Kidney (tissue), 14 donors: ENCODE results near the gene DNAI4. TPM values are rescaled to one million over a fixed set of nuclear protein-coding genes. Genes with fewer than 3 reads are reported as not detected.

ENCODE experiments used
- DNase-seq, 5 donors: peaks; one replicate each; pipeline ENCODE4 v3.0.0-alpha.2; 2013 to 2020
- FAIRE-seq: peaks from 2 replicates; lab custom pipeline; 2012; peaks lifted over from hg19 to GRCh38; lab: Jason Lieb, UNC
- H3K27ac ChIP-seq, 2 donors: one replicate each; pipeline ENCODE4 v1.7.0; 2013; ENCODE audit warnings: low read depth in 2 of 2, low read length in 2 of 2, inconsistent platforms in 1 of 2
- H3K27me3 ChIP-seq: one replicate; pipeline ENCODE4 v1.7.1; 2013; ENCODE audit warnings: low read length, inconsistent platforms; ENCODE audit not compliant: control insufficient read depth, insufficient read depth
- H3K36me3 ChIP-seq, 3 donors: one replicate each; pipeline versions ENCODE4 v1.7.0 to v1.7.1; 2013; ENCODE audit warnings: low read length in 3 of 3, control low read depth in 1 of 3, inconsistent platforms in 1 of 3; ENCODE audit not compliant: insufficient read depth in 3 of 3, control insufficient read depth in 2 of 3
- H3K4me1 ChIP-seq, 3 donors: one replicate each; pipeline versions ENCODE4 v1.7.0 to v1.7.1; 2013; ENCODE audit warnings: low read length in 3 of 3, inconsistent platforms in 1 of 3, low read depth in 1 of 3; ENCODE audit not compliant: control insufficient read depth in 2 of 3, insufficient read depth in 2 of 3
- H3K4me3 ChIP-seq, 3 donors: one replicate each; pipeline versions ENCODE4 v1.7.0 to v1.8.1; 2013; ENCODE audit warnings: low read length in 3 of 3, control low read depth in 1 of 3, inconsistent platforms in 1 of 3
- H3K9ac ChIP-seq, 3 donors: one replicate each; pipeline versions ENCODE4 v1.7.0 to v1.7.1; 2013; ENCODE audit warnings: low read length in 3 of 3, control low read depth in 1 of 3, inconsistent platforms in 1 of 3
- H3K9me3 ChIP-seq, 3 donors: one replicate each; pipeline versions ENCODE4 v1.7.0 to v1.7.1; 2013; ENCODE audit warnings: low read length in 3 of 3, control low read depth in 1 of 3, inconsistent platforms in 1 of 3; ENCODE audit not compliant: control insufficient read depth in 2 of 3, insufficient read depth in 1 of 3
- intact Hi-C: fragments of 100-400 bp; cut with DNase I; formaldehyde crosslinking; loops from one replicate; pipeline ENCODE4 v1.11.1; 2022
- polyA plus RNA-seq: library from polyadenylated mRNA; stranded (reverse); fragments of 350-450 nt; fragmentation: Illumina TruSeq; extraction: RNeasy Lipid Tissue Mini Kit (QIAGEN cat#74804); gene quantifications from one replicate; pipeline ENCODE4 v1.2.3, GENCODE V29; 2014; ENCODE audit warnings: low read depth, low replicate concordance; ENCODE audit not compliant: insufficient read depth
- total RNA-seq: library from RNA; stranded (reverse); fragmentation: NEBNext Ultra II Directional; extraction: Animal tissue kit (Norgen Biotek cat#: 25700); gene quantifications from one replicate; pipeline ENCODE4 v1.2.1, GENCODE V29; 2021
- TF ChIP-seq, protein P1 (sequence below): IDR thresholded peaks from 3 replicates; pipeline ENCODE4 v1.5.1; 2012; ENCODE audit warnings: mild to moderate bottlenecking, moderate library complexity, borderline replicate concordance; ENCODE audit not compliant: insufficient read depth; ENCODE audit errors: extremely low read depth
- donor health status: control.
- donor health status: control.
- donor health status: control.
- donor health status: control.
- donor health status: control.
- donor health status: DM: yes; HTN: yes; CAD: no.
- donor health status: Normal renal cell carcinoma (clear cell type).

DNAI4 gene
- total and polyA plus RNA-seq, 2 donors from 2014 or later = 4.1 to 26.8 TPM

DNA sequence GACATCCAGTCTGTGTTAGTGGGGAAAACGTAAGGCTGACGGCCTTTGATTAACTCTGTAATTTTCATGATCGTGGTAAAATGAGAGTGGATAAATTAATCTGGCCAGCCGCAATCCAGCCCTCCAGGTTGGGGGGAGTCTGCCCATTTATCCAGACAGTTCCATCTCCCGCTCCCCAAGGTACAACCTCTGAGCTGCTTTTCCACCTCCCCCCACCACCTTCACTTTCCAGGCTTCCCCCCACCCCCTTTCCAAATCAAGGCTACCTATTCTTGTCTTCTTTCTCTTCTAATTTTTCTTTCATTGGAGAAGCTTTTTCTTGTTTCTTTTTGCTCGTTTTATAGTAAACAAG lies 6.1 kb upstream of the DNAI4 start:
- intact Hi-C loops = no loop called here

GRCh38 chr1:66929999-66930822 lies 5.6 kb upstream of the DNAI4 start:
- H3K36me3 ChIP-seq = no peaks in the 10 kb centered on the region
- peak overlapping the region; percentile 84 to 95 (median 89) for H3K4me3 ChIP-seq
- H3K4me1 ChIP-seq = peaks cover 0 to 8% (median 0%) of the 10 kb centered on the region in 3 donors
- H3K27me3 ChIP-seq = no peaks in the 10 kb centered on the region
- peak overlapping the region; percentile 88 to 94 (median 89) for H3K9ac ChIP-seq
- intact Hi-C loops = no loop called here
- no peak for FAIRE-seq
- peak overlapping the region; percentile 92 to 97 for H3K27ac ChIP-seq
- TF ChIP-seq, protein P1, sequence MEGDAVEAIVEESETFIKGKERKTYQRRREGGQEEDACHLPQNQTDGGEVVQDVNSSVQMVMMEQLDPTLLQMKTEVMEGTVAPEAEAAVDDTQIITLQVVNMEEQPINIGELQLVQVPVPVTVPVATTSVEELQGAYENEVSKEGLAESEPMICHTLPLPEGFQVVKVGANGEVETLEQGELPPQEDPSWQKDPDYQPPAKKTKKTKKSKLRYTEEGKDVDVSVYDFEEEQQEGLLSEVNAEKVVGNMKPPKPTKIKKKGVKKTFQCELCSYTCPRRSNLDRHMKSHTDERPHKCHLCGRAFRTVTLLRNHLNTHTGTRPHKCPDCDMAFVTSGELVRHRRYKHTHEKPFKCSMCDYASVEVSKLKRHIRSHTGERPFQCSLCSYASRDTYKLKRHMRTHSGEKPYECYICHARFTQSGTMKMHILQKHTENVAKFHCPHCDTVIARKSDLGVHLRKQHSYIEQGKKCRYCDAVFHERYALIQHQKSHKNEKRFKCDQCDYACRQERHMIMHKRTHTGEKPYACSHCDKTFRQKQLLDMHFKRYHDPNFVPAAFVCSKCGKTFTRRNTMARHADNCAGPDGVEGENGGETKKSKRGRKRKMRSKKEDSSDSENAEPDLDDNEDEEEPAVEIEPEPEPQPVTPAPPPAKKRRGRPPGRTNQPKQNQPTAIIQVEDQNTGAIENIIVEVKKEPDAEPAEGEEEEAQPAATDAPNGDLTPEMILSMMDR = peak; percentile 56
- peak; percentile 96 to 98 (median 97) for DNase-seq
- no peaks in the 10 kb centered on the region for H3K9me3 ChIP-seq

More for the DNA sequence above, 6.1 kb upstream of the DNAI4 start:
- peak overlapping the region; percentile 92 to 97 for H3K27ac ChIP-seq
- H3K9ac ChIP-seq = peak overlapping the region; percentile 63 to 94 (median 88)
- FAIRE-seq (no peak), DNase-seq (no peak)
- no peaks in the 10 kb centered on the region for H3K36me3 ChIP-seq
- no peaks in the 10 kb centered on the region for H3K27me3 ChIP-seq
- peak overlapping the region; percentile 77 to 95 (median 83) for H3K4me3 ChIP-seq
- TF ChIP-seq, protein P1 = no peak
- no peaks in the 10 kb centered on the region for H3K9me3 ChIP-seq
- peaks cover 0 to 5% (median 0%) of the 10 kb centered on the region in 3 donors for H3K4me1 ChIP-seq

DNA sequence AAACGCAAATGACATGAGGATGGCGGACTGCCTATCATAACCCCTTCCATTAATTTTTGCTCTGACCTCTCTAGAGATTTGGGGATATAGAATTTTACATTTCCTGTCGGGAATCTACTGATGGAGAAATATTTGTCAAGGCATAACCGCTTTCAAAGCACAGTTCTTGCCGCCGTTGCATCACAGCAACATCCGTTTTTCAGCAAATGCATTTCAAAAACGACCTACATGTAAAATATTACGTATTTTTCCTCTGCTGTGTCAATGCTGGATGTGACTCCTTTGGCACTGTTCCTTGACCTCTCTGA lies 5.0 kb upstream of the DNAI4 start:
- Histone ChIP-seq H3K9me3 (no peaks in the 10 kb centered on the region), H3K9ac (peak overlapping the region in 2 of 3 donors; percentile 46 to 89), H3K27ac (peak overlapping the region; percentile 92 to 97), H3K27me3 (no peaks in the 10 kb centered on the region), H3K4me3 (peak overlapping the region; percentile 84 to 95 (median 89)), H3K36me3 (no peaks in the 10 kb centered on the region), H3K4me1 (peaks cover 0 to 8% (median 0%) of the 10 kb centered on the region in 3 donors)
- intact Hi-C loops = no loop called here
- DNase-seq (no peak), FAIRE-seq (no peak)
- TF ChIP-seq, protein P1 = no peak
